HG03066 (cell line): ENCODE results near the gene COL8A2.

Experiments
- ATAC-seq: cut with Tn5 transposase; IDR thresholded peaks from one replicate; pipeline ENCODE4 v1.9.1; 2021; ENCODE audit warnings: low read depth; ENCODE audit not compliant: unreplicated experiment

COL8A2 gene

GRCh38 chr1:36076979-36077573 lies 47.9 kb downstream of the COL8A2 start:
- ATAC-seq: no peak

GRCh38 chr1:36070349-36070748 lies 54.7 kb downstream of the COL8A2 start:
- no peak for ATAC-seq

GRCh38 chr1:36068866-36069265 lies 56.2 kb downstream of the COL8A2 start:
- ATAC-seq: no peak

GRCh38 chr1:36067871-36068270 lies 57.2 kb downstream of the COL8A2 start:
- no peak for ATAC-seq

GRCh38 chr1:36062315-36062714 lies 62.7 kb downstream of the COL8A2 start:
- ATAC-seq: no peak

GRCh38 chr1:36055706-36056105 lies 69.3 kb downstream of the COL8A2 start:
- ATAC-seq: no peak

- no peak for ATAC-seq
Observed at GRCh38 chr1:36053978-36054377, 71.0 kb downstream of the COL8A2 start.

GRCh38 chr1:36051821-36052220 lies 73.2 kb downstream of the COL8A2 start:
- ATAC-seq: no peak
